SK-N-SH (cell line): ENCODE results near the gene SACM1L. TPM values are rescaled to one million over a fixed set of nuclear protein-coding genes. Genes with fewer than 3 reads are reported as not detected.

ENCODE experiments used
- CTCF ChIA-PET: fragments of 300-600, 350-600 bp; formaldehyde crosslinking; extraction: SDS; loops from one replicate; lab custom pipeline; 2021; lab: Yijun Ruan, JAX
- POLR2A ChIA-PET: fragments of 350-600 bp; sonication (Branson Sonifier 250); formaldehyde crosslinking; extraction: SDS; loops from one replicate; lab custom pipeline; 2020; ENCODE audit warnings: antibody characterized with exemption, inconsistent platforms; lab: Yijun Ruan, JAX
- DNase-seq: peaks from one replicate; pipeline ENCODE4 v3.0.0; 2012
- H2AFZ ChIP-seq: fragments of 200-600 bp; sonication (generic); 2 replicates; pipeline ENCODE4 v1.8.1; 2016; ENCODE audit warnings: antibody characterized with exemption, mild to moderate bottlenecking, low read depth
- H3F3A ChIP-seq: fragments of 200-600 bp; sonication (generic); replicated peaks from 2 replicates; pipeline ENCODE3; 2016; ENCODE audit warnings: antibody characterized with exemption, mild to moderate bottlenecking; ENCODE audit not compliant: insufficient read depth
- H3K27ac ChIP-seq, 2 experiments: fragments of 200-500 bp in 1 of 2; fragments of 200-600 bp in 1 of 2; sonication (Bioruptor generic) in 1 of 2; sonication (generic), shearing (Covaris generic) in 1 of 2; 2 replicates each; pipeline versions ENCODE4 v1.5.1 to v1.6.1; 2014 to 2016; ENCODE audit warnings: low read depth in 2 of 2, inconsistent platforms in 1 of 2, low read length in 1 of 2, mild to moderate bottlenecking in 1 of 2, mixed read lengths in 1 of 2
- H3K27me3 ChIP-seq: fragments of 200-600 bp; sonication (generic), shearing (Covaris generic); 2 replicates; pipeline ENCODE4 v1.6.1; 2016; ENCODE audit warnings: mixed run types; ENCODE audit not compliant: insufficient read depth
- H3K36me3 ChIP-seq, 2 experiments: fragments of 200-500 bp in 1 of 2; fragments of 200-600 bp in 1 of 2; sonication (Bioruptor generic) in 1 of 2; sonication (generic) in 1 of 2; replicated peaks in 1 of 2; 2 replicates each; pipeline versions ENCODE3 to v1.5.1; 2014 to 2016; ENCODE audit warnings: low read length in 1 of 2, mild to moderate bottlenecking in 1 of 2; ENCODE audit not compliant: insufficient read depth in 2 of 2, control insufficient read depth in 1 of 2
- H3K4me1 ChIP-seq, 2 experiments: fragments of 200-500 bp in 1 of 2; fragments of 200-600 bp in 1 of 2; sonication (Bioruptor generic) in 1 of 2; sonication (generic), shearing (Covaris generic) in 1 of 2; 2 replicates each; pipeline versions ENCODE4 v1.5.1 to v1.6.1; 2014 to 2016; ENCODE audit warnings: low read depth in 1 of 2, low read length in 1 of 2, mixed run types in 1 of 2; ENCODE audit not compliant: insufficient read depth in 2 of 2, control insufficient read depth in 1 of 2
- H3K4me2 ChIP-seq: fragments of 200-600 bp; sonication (generic), shearing (Covaris generic); 2 replicates; pipeline ENCODE4 v1.6.1; 2017; ENCODE audit warnings: mixed run types
- H3K4me3 ChIP-seq, 2 experiments: fragments of 200-500 bp in 1 of 2; fragments of 200-600 bp in 1 of 2; sonication (Bioruptor generic) in 1 of 2; sonication (generic), shearing (Covaris generic) in 1 of 2; 2 replicates each; pipeline versions ENCODE4 v1.5.1 to v1.8.1; 2014 to 2016; ENCODE audit warnings: low read depth in 2 of 2, inconsistent platforms in 1 of 2, low read length in 1 of 2, mild to moderate bottlenecking in 1 of 2, mixed read lengths in 1 of 2, moderate library complexity in 1 of 2
- H3K79me2 ChIP-seq: fragments of 200-600 bp; sonication (generic); 2 replicates; pipeline ENCODE4 v1.8.1; 2017; ENCODE audit warnings: mild to moderate bottlenecking; ENCODE audit not compliant: insufficient read depth
- H3K9ac ChIP-seq: fragments of 200-600 bp; sonication (generic); 2 replicates; pipeline ENCODE4 v1.6.1; 2017; ENCODE audit warnings: mixed run types
- H3K9me2 ChIP-seq: fragments of 200-600 bp; sonication (generic); 2 replicates; pipeline ENCODE4 v1.6.1; 2017; ENCODE audit warnings: mixed run types
- H3K9me3 ChIP-seq: fragments of 200-600 bp; sonication (generic); 2 replicates; pipeline ENCODE4 v1.6.1; 2017; ENCODE audit warnings: mixed run types, mild to moderate bottlenecking, moderate library complexity
- H4K20me1 ChIP-seq: fragments of 200-600 bp; sonication (generic); 2 replicates; pipeline ENCODE4 v1.6.1; 2017; ENCODE audit warnings: mild to moderate bottlenecking, mixed run types; ENCODE audit not compliant: insufficient read depth
- CHD2 ChIP-seq: fragments of 150-350 bp; IDR thresholded peaks from 2 replicates; pipeline ENCODE4 v1.6.1; 2018; ENCODE audit warnings: low read length; ENCODE audit not compliant: partially characterized antibody
- EP300 ChIP-seq, 2 experiments: IDR thresholded peaks; 2 replicates each; pipeline versions ENCODE4 v1.4.0 to v1.6.1; 2012; ENCODE audit warnings: borderline replicate concordance in 1 of 2, low read depth in 1 of 2, low read length in 1 of 2
- EZH2phosphoT487 ChIP-seq: fragments of 200-600 bp; sonication (generic); IDR thresholded peaks from 2 replicates; pipeline ENCODE4 v1.6.1; 2017; ENCODE audit warnings: low read depth, mixed run types, mild to moderate bottlenecking, antibody characterized with exemption, moderate library complexity, borderline replicate concordance
- FOSL2 ChIP-seq: IDR thresholded peaks from 2 replicates; pipeline ENCODE4 v1.4.0; 2012; ENCODE audit warnings: low read depth, mild to moderate bottlenecking, moderate library complexity, borderline replicate concordance
- FOXM1 ChIP-seq: IDR thresholded peaks from 2 replicates; pipeline ENCODE4 v1.4.0; 2012; ENCODE audit warnings: low read depth, mild to moderate bottlenecking
- GABPA ChIP-seq: IDR thresholded peaks from 2 replicates; pipeline ENCODE4 v1.4.0; 2012; ENCODE audit warnings: low read depth, mild to moderate bottlenecking
- GATA2 ChIP-seq: sonication (generic); formaldehyde crosslinking; IDR thresholded peaks from 2 replicates; pipeline ENCODE4 v1.5.0; 2020; ENCODE audit warnings: mild to moderate bottlenecking, missing genetic modification reagents
- JUND ChIP-seq: IDR thresholded peaks from 2 replicates; pipeline ENCODE4 v1.4.0; 2012
- MAX ChIP-seq: IDR thresholded peaks from 2 replicates; pipeline ENCODE4 v1.4.0; 2012; ENCODE audit warnings: low read depth
- RCOR1 ChIP-seq: fragments of 150-350 bp; IDR thresholded peaks from 2 replicates; pipeline ENCODE4 v1.6.1; 2017; ENCODE audit warnings: antibody characterized with exemption, low read length
- RFX5 ChIP-seq: IDR thresholded peaks from 2 replicates; pipeline ENCODE4 v1.6.1; 2012; ENCODE audit warnings: mild to moderate bottlenecking, improper control_type of control experiment, low read length
- RXRA ChIP-seq: IDR thresholded peaks from 2 replicates; pipeline ENCODE4 v1.4.0; 2012; ENCODE audit warnings: low read depth, mild to moderate bottlenecking, borderline replicate concordance
- SIN3A ChIP-seq: IDR thresholded peaks from 2 replicates; pipeline ENCODE4 v1.6.1; 2012; ENCODE audit warnings: low read depth, mild to moderate bottlenecking, low read length, moderate library complexity, borderline replicate concordance
- SMC3 ChIP-seq: IDR thresholded peaks from 2 replicates; pipeline ENCODE4 v1.6.1; 2012; ENCODE audit warnings: low read depth, low read length, improper control_type of control experiment
- TCF12 ChIP-seq: IDR thresholded peaks from 2 replicates; pipeline ENCODE4 v1.4.0; 2012
- USF1 ChIP-seq: IDR thresholded peaks from 2 replicates; pipeline ENCODE4 v1.4.0; 2012; ENCODE audit warnings: low read depth, borderline replicate concordance
- WGBS: methylation state at CpG from one replicate; pipeline ENCODE4 v1.1.6; 2017; ENCODE audit warnings: low lambda C conversion rate; 5-methylcytosine and 5-hydroxymethylcytosine counted together
- polyA plus RNA-seq, 3 experiments: library from polyadenylated mRNA; depleted of rRNA; stranded (reverse); fragments of >200 nt; gene quantifications; 2 replicates each; pipeline ENCODE4 v1.2.3, GENCODE V29; 2012
- TF ChIP-seq, protein P1 (sequence below): fragments of 150-350 bp; IDR thresholded peaks from 2 replicates; pipeline ENCODE4 v1.6.1; 2016; ENCODE audit warnings: mild to moderate bottlenecking, low read depth, low read length
- TF ChIP-seq, protein P2 (sequence below): IDR thresholded peaks from 2 replicates; pipeline ENCODE4 v1.6.1; 2012; ENCODE audit warnings: mild to moderate bottlenecking, low read depth, low read length, moderate library complexity

SACM1L gene
- polyA plus RNA-seq, 1 of the 3 experiments (the other 2 are of a cell fraction) = 11.2 TPM

- Histone ChIP-seq H4K20me1 (no peaks in the 10 kb centered on the region), H3K9ac (no peak overlapping the region), H3K36me3 (no peaks in the 10 kb centered on the region), H2AFZ (no peak overlapping the region), H3K79me2 (no peaks in the 10 kb centered on the region), H3K27me3 (peaks cover 20% of the 10 kb centered on the region; the same call in 1 of the 2 replicates), H3K4me2 (no peak overlapping the region), H3F3A (no peaks in the 10 kb centered on the region), H3K27ac (no peak overlapping the region), H3K4me1 (no peaks in the 10 kb centered on the region), H3K9me2 (no peaks in the 10 kb centered on the region), H3K9me3 (no peaks in the 10 kb centered on the region), H3K4me3 (no peak overlapping the region)
- CTCF ChIA-PET = interaction anchor here (1.5 to 1.6 kb wide), 2 partner anchors 15 to 16 kb away, joined by 4 to 7 read pairs; no protein-coding TSS in a partner anchor
- TF ChIP-seq TCF12 = no peak
- TF ChIP-seq, protein P1, sequence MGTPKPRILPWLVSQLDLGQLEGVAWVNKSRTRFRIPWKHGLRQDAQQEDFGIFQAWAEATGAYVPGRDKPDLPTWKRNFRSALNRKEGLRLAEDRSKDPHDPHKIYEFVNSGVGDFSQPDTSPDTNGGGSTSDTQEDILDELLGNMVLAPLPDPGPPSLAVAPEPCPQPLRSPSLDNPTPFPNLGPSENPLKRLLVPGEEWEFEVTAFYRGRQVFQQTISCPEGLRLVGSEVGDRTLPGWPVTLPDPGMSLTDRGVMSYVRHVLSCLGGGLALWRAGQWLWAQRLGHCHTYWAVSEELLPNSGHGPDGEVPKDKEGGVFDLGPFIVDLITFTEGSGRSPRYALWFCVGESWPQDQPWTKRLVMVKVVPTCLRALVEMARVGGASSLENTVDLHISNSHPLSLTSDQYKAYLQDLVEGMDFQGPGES = no peak
- no peak for TF ChIP-seq RCOR1
- TF ChIP-seq MAX = no peak
- no peak for TF ChIP-seq SMC3
- TF ChIP-seq USF1 = no peak
- TF ChIP-seq EP300 (IDR thresholded peaks at IDR 0.05; ENCODE audit: borderline replicate concordance in 1 of 2, low read depth in 1 of 2, low read length in 1 of 2) = no peak
- no peak for TF ChIP-seq CHD2
- TF ChIP-seq FOSL2 = no peak
- no peak for TF ChIP-seq SIN3A
- TF ChIP-seq RFX5 = no peak
- POLR2A ChIA-PET = no interaction called here
- no peak for DNase-seq
- 42% methylated on average over 7 of the region's 8 CpGs for WGBS
These were observed 88.0 kb downstream of the SACM1L start for GRCh38 chr3:45777111-45777745.

- 46% methylated on average over 7 of the region's 11 CpGs for WGBS
- no peak overlapping the region for H3K4me2 ChIP-seq
- no peaks in the 10 kb centered on the region for H3K9me3 ChIP-seq
- no peaks in the 10 kb centered on the region for H3K4me1 ChIP-seq
- H3F3A ChIP-seq = no peaks in the 10 kb centered on the region
- H4K20me1 ChIP-seq = no peaks in the 10 kb centered on the region
- DNase-seq = no peak
- no peak overlapping the region for H3K9ac ChIP-seq
- CTCF ChIA-PET = interaction anchor here (0.6 to 1.6 kb wide), 3 partner anchors 15 to 525 kb away, joined by 3 to 4 read pairs (median 3); no protein-coding TSS in a partner anchor
- H2AFZ ChIP-seq = no peak overlapping the region
- H3K27ac ChIP-seq = no peak overlapping the region
- H3K36me3 ChIP-seq = no peaks in the 10 kb centered on the region
- peaks cover 19% of the 10 kb centered on the region; the same call in 1 of the 2 replicates for H3K27me3 ChIP-seq
- H3K79me2 ChIP-seq = no peaks in the 10 kb centered on the region
- H3K4me3 ChIP-seq = no peak overlapping the region
- POLR2A ChIA-PET = no interaction called here
- H3K9me2 ChIP-seq = no peaks in the 10 kb centered on the region
- TF ChIP-seq GABPA = no peak
- no peak for TF ChIP-seq FOXM1
- no peak for TF ChIP-seq GATA2
- no peak for TF ChIP-seq CHD2
- no peak for TF ChIP-seq JUND
- TF ChIP-seq RXRA = no peak
- TF ChIP-seq FOSL2 = no peak
- TF ChIP-seq, protein P2, sequence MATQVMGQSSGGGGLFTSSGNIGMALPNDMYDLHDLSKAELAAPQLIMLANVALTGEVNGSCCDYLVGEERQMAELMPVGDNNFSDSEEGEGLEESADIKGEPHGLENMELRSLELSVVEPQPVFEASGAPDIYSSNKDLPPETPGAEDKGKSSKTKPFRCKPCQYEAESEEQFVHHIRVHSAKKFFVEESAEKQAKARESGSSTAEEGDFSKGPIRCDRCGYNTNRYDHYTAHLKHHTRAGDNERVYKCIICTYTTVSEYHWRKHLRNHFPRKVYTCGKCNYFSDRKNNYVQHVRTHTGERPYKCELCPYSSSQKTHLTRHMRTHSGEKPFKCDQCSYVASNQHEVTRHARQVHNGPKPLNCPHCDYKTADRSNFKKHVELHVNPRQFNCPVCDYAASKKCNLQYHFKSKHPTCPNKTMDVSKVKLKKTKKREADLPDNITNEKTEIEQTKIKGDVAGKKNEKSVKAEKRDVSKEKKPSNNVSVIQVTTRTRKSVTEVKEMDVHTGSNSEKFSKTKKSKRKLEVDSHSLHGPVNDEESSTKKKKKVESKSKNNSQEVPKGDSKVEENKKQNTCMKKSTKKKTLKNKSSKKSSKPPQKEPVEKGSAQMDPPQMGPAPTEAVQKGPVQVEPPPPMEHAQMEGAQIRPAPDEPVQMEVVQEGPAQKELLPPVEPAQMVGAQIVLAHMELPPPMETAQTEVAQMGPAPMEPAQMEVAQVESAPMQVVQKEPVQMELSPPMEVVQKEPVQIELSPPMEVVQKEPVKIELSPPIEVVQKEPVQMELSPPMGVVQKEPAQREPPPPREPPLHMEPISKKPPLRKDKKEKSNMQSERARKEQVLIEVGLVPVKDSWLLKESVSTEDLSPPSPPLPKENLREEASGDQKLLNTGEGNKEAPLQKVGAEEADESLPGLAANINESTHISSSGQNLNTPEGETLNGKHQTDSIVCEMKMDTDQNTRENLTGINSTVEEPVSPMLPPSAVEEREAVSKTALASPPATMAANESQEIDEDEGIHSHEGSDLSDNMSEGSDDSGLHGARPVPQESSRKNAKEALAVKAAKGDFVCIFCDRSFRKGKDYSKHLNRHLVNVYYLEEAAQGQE = no peak
- no peak for TF ChIP-seq EZH2phosphoT487
- TF ChIP-seq, all 33 proteins: peak for 0
These were observed 88.7 kb downstream of the SACM1L start for GRCh38 chr3:45777746-45778386.
